Stimulated activated naive CD4-positive, alpha-beta T cell treated with Interleukin-2 at 50 U/mL for 16 hours (primary cell): ENCODE measurements around the gene PLK5.

Experiments used
- DNase-seq: peaks from one replicate; lab custom pipeline; 2025; lab: John Stamatoyannopoulos, UW

Gene PLK5

DNA sequence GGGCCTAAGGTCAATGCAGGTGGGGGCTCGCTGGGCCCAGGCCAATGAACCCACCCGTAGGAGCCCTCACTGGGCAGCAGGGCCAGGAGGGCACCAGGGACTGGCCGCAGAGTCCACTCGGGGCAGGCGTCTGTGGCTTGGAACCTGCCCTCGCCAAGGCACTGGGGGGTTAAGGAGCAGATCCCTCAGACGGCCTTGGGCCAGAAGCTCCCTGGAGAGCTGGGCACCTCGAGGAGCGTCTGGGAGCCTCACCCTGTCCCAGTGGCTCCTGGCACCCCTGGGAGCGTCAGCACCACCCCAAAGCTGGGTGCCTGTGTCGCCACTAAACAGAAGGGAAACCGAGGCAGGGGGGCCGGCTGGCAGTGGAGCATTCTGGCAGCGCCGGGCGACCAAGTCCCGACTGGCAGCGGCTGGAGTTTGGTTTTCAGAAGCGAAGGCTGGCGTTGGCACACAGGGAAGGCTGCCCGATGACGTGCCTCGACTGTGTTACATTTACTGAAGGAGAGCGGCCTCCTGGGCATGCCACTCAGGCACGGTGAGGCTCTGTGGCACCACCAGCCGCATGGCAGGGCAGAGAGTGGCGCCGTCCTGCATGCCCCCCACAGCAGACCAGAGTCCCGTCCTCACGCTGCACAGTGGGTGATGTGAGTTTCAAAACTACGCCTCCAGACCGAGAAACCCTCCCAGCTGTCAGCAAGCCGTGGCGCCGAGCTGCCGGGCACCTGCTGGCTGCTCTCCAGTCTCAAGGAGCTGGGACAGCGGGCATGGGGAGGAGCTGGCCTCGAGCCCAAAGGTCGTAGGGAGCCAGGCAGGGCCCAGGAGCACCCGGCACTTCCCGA lies 53.4 kb downstream of the PLK5 start:
- no peak for DNase-seq

DNA sequence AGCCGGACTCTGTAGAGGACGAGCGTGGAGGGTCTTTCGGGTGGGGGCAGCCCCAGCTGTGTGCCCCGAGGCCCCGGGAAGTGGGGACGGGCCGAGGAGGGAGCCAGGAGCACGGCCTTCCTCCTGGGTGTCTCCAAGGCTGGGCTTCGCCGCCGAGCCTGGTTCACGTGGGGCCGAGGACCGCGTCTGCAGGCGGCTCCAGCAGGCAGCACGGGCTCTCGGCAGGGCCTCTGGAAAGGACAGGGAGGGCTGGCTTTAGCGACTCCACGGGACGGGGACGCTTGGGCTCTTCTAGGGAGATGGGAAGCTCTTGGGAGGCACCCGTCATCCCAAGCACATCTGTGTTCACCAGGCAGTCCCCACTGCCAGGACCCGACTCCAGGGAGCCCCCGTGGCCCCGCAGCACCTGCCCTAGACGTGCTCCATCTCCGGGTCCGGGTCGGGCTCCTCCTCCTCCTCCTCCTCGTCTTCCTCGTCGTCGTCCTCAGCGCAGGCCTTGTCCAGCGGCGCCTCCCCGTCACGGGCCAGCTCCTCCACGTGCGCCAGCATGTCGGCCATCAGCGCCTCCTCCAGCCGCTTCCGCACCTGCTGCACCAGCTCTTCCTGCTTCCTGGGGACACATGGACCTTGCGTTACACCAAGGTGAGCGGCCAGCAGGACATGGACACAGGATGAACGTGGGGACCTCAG lies 54.2 kb downstream of the PLK5 start:
- no peak for DNase-seq

- DNase-seq: no peak
Observed at GRCh38 chr19:1579222-1579621, 55.3 kb downstream of the PLK5 start.

- no peak for DNase-seq
Observed at GRCh38 chr19:1580382-1580781, 56.5 kb downstream of the PLK5 start.

GRCh38 chr19:1580957-1581356 lies 57.1 kb downstream of the PLK5 start:
- no peak for DNase-seq

GRCh38 chr19:1582201-1582600 lies 58.3 kb downstream of the PLK5 start:
- no peak for DNase-seq

- DNase-seq: no peak
Observed at GRCh38 chr19:1584500-1585242, 60.8 kb downstream of the PLK5 start.

DNA sequence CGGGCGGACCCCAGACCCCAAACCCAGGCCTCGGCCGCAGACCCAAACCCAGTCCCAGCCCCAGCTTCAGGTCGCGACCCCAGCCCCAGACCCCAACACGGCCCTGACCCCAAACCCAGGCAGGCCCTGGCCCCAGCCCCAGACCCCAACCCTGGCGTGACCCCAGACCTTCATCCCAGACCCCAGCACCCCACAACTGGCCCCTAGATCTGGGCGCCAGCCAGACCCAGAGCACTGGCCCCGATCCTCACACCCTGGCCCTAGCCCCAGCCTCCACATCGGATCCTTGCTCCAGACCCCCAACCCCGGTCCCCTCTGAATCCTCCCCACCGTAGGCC lies 61.3 kb downstream of the PLK5 start:
- DNase-seq: no peak
